Measurements from ENCODE around the gene MTFR1L. TPM values are rescaled to one million over a fixed set of nuclear protein-coding genes. Genes with fewer than 3 reads are reported as not detected.

Gene MTFR1L
- total and polyA plus RNA-seq, 9 of the 15 experiments (the other 6 are each of a cell fraction or from before 2014, with no cell fraction given), result 41.4 to 98.5 (median 53.7) TPM

- TF ChIP-seq, protein P1, sequence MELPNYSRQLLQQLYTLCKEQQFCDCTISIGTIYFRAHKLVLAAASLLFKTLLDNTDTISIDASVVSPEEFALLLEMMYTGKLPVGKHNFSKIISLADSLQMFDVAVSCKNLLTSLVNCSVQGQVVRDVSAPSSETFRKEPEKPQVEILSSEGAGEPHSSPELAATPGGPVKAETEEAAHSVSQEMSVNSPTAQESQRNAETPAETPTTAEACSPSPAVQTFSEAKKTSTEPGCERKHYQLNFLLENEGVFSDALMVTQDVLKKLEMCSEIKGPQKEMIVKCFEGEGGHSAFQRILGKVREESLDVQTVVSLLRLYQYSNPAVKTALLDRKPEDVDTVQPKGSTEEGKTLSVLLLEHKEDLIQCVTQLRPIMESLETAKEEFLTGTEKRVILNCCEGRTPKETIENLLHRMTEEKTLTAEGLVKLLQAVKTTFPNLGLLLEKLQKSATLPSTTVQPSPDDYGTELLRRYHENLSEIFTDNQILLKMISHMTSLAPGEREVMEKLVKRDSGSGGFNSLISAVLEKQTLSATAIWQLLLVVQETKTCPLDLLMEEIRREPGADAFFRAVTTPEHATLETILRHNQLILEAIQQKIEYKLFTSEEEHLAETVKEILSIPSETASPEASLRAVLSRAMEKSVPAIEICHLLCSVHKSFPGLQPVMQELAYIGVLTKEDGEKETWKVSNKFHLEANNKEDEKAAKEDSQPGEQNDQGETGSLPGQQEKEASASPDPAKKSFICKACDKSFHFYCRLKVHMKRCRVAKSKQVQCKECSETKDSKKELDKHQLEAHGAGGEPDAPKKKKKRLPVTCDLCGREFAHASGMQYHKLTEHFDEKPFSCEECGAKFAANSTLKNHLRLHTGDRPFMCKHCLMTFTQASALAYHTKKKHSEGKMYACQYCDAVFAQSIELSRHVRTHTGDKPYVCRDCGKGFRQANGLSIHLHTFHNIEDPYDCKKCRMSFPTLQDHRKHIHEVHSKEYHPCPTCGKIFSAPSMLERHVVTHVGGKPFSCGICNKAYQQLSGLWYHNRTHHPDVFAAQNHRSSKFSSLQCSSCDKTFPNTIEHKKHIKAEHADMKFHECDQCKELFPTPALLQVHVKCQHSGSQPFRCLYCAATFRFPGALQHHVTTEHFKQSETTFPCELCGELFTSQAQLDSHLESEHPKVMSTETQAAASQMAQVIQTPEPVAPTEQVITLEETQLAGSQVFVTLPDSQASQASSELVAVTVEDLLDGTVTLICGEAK (IDR thresholded peaks at IDR 0.05), result 0 out of 2 replicates have a peak, but pooled peaks have one; percentile 39
- TF ChIP-seq, protein P1 (CRISPR knock-in tag; IDR thresholded peaks at IDR 0.05), result no peak
- TF ChIP-seq ZNF561 (CRISPR knock-in tag; conservative IDR thresholded peaks at IDR 0.05) (no peak), JUNB (CRISPR knock-in tag; conservative IDR thresholded peaks at IDR 0.05) (no peak), CBX8 (IDR thresholded peaks at IDR 0.05; ENCODE audit: borderline replicate concordance, extremely low read depth, low read depth, low read length, poor library complexity, severe bottlenecking) (no peak), PCBP1 (IDR thresholded peaks at IDR 0.05; ENCODE audit: low read depth, low read length, poor library complexity, severe bottlenecking) (no peak), RFX7 (CRISPR knock-in tag; IDR thresholded peaks at IDR 0.05) (no peak), ZZZ3 (IDR thresholded peaks at IDR 0.05) (no peak), CBFB (CRISPR knock-in tag; IDR thresholded peaks at IDR 0.05) (no peak), TBL1XR1 (IDR thresholded peaks at IDR 0.05; ENCODE audit: low read length in 2 of 2) (no peak), FOXA3 (CRISPR knock-in tag; conservative IDR thresholded peaks at IDR 0.05 in 1 of 2, IDR thresholded peaks at IDR 0.05 in 1 of 2) (no peak)
- TF ChIP-seq, protein P2, sequence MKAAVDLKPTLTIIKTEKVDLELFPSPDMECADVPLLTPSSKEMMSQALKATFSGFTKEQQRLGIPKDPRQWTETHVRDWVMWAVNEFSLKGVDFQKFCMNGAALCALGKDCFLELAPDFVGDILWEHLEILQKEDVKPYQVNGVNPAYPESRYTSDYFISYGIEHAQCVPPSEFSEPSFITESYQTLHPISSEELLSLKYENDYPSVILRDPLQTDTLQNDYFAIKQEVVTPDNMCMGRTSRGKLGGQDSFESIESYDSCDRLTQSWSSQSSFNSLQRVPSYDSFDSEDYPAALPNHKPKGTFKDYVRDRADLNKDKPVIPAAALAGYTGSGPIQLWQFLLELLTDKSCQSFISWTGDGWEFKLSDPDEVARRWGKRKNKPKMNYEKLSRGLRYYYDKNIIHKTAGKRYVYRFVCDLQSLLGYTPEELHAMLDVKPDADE (conservative IDR thresholded peaks at IDR 0.05; ENCODE audit: control insufficient read depth, low read depth, low read length), result 0 out of 2 replicates have a peak, but pooled peaks have one; percentile 26
Measured at GRCh38 chr1:25800703-25801377, 18.9 kb upstream of the MTFR1L start (continued).
